Measurements from ENCODE around the gene DLL4.

DLL4 gene

GRCh38 chr15:40917585-40917984 is 11.6 kb upstream of the DLL4 start:
- no peak overlapping the region for H3K27ac ChIP-seq
- ChIA-PET CTCF (interaction anchor here (0.5 to 0.8 kb wide), 2 partner anchors 13 to 25 kb away, joined by 4 to 5 read pairs; no protein-coding TSS in a partner anchor), POLR2A (ENCODE audit: low non-redundant PET) (no interaction called here)
- DNase-seq (ENCODE audit: low spot score): no peak
- no peak for TF ChIP-seq CTCF (conservative IDR thresholded peaks at IDR 0.05; ENCODE audit: low read depth)

GRCh38 chr15:40918146-40918798 is 10.9 kb upstream of the DLL4 start:
- DNase-seq (ENCODE audit: low spot score): no peak
- H3K27ac ChIP-seq: no peak overlapping the region
- ChIA-PET CTCF (interaction anchor here (0.8 kb wide), 1 partner anchor 13 kb away, joined by 4 read pairs; no protein-coding TSS in a partner anchor), POLR2A (ENCODE audit: low non-redundant PET) (no interaction called here)
- no peak for TF ChIP-seq CTCF (conservative IDR thresholded peaks at IDR 0.05; ENCODE audit: low read depth)

- POLR2A ChIA-PET (ENCODE audit: low non-redundant PET): no interaction called here
- no peak for TF ChIP-seq CTCF (conservative IDR thresholded peaks at IDR 0.05; ENCODE audit: low read depth)
- CTCF ChIA-PET: interaction anchor here (0.6 kb wide), 1 partner anchor 232 kb away, joined by 3 read pairs; no protein-coding TSS in a partner anchor
- DNase-seq (ENCODE audit: low spot score): no peak
- no peak overlapping the region for H3K27ac ChIP-seq
Measured at GRCh38 chr15:40918799-40919392, 10.2 kb upstream of the DLL4 start.

GRCh38 chr15:40921949-40922607 is 7.1 kb upstream of the DLL4 start:
- CTCF ChIA-PET: interaction anchor here (0.5 to 1.0 kb wide), 2 partner anchors 19 to 309 kb away, joined by 3 read pairs; partner anchors contain the start of gene CHP1
- POLR2A ChIA-PET (ENCODE audit: low non-redundant PET): no interaction called here
- DNase-seq (ENCODE audit: low spot score): no peak
- no peak for TF ChIP-seq CTCF (conservative IDR thresholded peaks at IDR 0.05; ENCODE audit: low read depth)
- no peak overlapping the region for H3K27ac ChIP-seq

- no peak for DNase-seq (ENCODE audit: low spot score)
- ChIA-PET POLR2A (ENCODE audit: low non-redundant PET) (no interaction called here), CTCF (interaction anchor here (1.0 kb wide), 1 partner anchor 19 kb away, joined by 3 read pairs; no protein-coding TSS in a partner anchor)
- TF ChIP-seq CTCF (conservative IDR thresholded peaks at IDR 0.05; ENCODE audit: low read depth): no peak
- H3K27ac ChIP-seq: no peak overlapping the region
Measured at GRCh38 chr15:40922608-40923005, 6.5 kb upstream of the DLL4 start.

GRCh38 chr15:40923551-40923950 is 5.6 kb upstream of the DLL4 start:
- no peak for TF ChIP-seq CTCF (conservative IDR thresholded peaks at IDR 0.05; ENCODE audit: low read depth)
- ChIA-PET CTCF (interaction anchor here (0.6 to 1.3 kb wide), 4 partner anchors 18 to 112 kb away, joined by 3 to 4 read pairs (median 4); no protein-coding TSS in a partner anchor), POLR2A (ENCODE audit: low non-redundant PET) (no interaction called here)
- no peak for DNase-seq (ENCODE audit: low spot score)
- H3K27ac ChIP-seq: no peak overlapping the region
